HCEC 1CT (cell line): ENCODE data around the gene BCL7C.

Experiments
- DNase-seq: peaks from one replicate; pipeline ENCODE4 v3.0.0-alpha.2; 2017

Gene BCL7C

DNA sequence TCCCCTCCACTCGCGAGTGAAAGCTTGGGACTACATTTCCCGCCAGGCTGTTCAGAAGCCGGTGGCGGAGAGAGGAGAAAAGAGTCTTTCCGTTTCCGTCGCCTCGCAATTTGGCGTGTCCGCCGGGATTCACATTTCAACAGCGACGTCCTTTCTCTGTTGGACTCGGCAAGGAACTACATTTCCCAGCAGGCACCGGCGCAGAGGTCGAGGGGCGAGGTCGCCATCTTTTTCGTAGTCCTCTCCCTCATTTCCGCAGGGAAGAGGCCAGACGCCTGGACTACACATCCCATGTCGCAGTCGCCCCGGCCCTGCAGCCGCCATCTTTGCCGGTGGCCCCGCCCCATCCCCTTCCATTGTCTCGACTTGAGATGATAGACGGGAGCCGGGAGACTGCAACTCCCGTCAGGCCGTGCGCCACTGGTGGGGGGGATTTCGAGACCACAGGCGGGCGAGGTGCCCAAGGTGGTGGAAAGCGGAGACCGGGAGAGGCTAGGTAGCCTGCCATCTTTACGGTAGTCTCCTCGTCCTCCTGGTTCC, 28.6 kb upstream of the BCL7C start:
- peak; percentile 99 for DNase-seq

DNA sequence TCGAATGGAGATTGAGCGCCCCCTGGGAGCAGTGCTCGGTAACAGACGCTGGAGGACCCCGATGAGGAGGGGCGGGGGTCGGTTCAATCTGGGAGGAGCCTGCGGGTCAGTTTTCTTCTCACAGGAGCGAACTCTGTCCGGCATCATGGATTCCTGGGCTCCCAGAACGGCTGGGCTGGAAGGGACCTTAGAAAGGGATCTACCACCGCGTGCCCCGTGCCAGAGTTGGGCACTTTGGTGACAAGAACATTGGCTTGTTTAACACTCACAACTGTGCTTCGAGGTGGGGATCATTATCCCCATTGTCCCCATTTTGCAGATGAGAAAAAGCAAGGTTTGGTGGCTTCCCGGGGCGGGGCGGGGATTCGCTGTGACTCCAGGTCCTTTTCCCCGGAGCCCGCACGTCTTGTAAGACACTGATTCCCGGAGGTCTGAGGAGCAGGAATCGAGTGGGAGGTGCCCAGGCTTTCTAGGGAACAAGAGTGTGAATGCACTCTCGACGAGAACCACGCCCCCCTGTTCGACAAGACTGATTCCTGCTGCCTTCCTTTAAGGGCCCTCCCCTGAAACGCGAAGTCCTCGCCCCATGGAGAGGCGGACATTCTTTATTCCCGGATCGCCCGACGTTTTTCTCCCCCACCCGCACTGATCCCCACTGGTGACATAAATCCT, 28.0 kb upstream of the BCL7C start:
- DNase-seq, result peak; percentile 79

DNA sequence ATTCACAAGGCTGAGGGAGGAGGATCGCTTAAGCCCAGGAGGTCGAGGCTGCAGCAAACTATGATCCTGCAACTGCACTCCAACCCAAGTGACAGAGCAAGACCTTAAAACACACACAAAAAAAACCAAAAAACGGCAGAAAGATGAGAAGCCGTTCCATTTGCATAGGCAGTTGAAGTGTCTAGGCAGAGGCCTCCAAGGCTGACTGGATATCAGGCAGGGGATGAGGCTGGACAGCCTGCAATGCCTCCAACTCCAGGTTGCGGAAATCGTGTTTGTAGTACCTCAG, 27.5 kb upstream of the BCL7C start:
- no peak for DNase-seq

DNA sequence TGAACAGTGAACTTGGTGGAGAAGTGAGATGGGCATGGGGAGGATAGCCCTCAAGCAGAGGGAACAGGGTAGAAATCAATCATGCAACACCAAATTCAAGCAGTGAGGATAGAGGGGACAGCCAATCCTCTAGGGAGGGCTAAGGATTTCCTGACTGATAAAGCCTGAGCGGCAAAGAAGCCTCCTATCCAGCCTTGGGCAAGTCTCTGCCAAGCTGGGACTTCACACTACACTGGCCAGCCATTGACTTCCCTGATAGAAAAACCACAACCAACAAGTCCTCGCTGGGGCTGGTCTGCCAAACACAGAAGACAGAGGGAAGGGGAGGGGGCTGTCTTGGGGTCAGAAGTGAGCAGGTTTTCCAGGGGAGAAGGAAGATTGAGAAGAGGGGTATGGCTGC, 27.0 kb upstream of the BCL7C start:
- no peak for DNase-seq

DNA sequence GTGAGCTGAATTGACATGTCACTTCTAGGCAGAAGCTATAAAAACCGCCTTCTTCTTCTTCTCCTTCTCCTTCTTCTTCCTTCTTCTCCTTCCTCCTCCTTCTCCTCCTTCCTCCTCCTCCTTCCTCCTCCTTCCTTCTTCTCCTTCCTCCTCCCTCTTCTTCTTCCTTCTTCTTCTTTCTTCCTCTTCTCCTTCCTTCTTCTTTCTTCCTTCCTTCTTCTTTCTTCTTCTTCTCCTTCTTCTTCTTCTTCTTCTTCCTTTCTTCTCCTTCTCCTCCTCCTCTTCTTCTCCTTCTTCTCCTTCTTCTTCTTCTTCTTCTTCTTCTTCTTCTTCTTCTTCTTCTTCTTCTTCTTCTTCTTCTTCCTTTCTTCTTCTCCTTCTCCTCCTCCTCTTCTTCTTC, 24.7 kb upstream of the BCL7C start:
- no peak for DNase-seq

DNA sequence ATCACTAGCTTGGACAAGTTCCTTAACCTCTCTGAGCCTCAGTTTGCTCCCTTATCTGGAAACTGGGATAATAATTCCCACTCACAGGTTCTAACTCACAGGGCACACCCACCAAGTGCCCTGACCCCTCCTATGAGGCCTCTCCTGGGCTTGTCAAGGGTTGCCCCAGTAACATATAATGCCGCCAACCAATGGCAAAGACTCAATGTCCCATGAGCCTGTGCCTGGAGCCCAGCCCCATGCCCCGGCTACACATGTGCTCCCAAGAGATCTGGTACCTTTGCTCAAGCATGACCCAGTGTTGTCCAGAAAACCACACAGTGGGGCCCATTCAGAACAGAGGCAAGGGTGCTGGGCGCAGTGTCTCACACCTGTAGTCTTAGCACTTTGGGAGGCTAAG, 21.0 kb upstream of the BCL7C start:
- no peak for DNase-seq

DNA sequence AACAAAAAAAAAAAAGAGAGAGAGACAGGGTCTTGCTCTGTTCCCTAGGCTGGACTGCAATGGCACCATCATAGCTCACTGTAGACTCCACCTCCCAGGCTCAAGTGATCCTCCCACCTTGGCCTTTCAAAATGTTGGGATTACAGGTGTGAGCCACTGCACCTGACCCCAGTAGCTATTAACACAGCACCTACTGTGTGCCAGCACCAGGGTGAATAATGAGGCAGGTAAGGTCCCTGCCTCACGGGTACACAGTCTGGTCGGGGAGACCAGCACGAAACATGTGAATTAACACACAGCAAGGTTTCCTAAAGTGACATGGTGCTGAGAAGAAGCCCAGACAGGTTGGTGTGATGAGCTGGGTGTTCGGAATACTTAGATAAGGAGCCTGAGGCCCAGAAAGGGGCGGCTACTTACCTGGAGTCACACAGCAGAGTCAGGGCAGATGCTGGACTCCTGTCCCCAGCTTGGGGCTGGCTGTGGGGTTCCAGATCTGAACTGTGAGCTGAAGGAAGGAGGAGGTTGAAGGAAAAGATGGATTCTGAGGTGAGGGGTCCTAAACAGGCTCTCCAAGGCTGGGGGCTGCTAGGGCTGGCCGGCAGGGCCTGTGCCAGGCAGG, 19.0 kb upstream of the BCL7C start:
- DNase-seq, result no peak

DNA sequence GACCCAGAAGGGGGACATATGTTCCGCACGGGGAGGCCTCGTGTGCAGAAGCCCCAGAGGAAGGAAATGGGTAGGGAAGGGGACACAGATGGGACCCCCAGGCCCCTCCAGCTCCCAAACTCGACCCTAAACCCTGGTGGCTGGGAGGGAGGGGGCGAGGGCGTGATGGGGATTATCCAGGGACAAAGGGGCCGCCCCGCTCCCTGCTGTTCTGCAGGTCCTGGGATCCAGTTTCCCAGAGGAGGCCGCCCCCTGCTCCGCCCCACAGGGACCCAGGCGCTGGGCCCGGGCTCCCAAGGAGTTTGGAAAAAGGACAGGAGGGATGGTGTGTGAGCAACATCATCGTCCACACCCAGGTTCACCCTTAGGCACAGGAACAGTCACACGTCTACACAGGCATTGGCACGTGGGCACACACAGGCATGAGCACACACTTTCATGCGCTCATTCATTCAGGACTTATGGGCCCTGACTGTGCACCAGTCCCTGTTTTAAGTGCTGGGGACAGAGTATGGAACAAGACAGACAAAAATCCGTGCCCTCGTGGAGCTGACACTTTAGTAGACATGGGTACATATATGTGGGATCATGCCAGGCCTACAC, 16.7 kb upstream of the BCL7C start:
- no peak for DNase-seq

DNA sequence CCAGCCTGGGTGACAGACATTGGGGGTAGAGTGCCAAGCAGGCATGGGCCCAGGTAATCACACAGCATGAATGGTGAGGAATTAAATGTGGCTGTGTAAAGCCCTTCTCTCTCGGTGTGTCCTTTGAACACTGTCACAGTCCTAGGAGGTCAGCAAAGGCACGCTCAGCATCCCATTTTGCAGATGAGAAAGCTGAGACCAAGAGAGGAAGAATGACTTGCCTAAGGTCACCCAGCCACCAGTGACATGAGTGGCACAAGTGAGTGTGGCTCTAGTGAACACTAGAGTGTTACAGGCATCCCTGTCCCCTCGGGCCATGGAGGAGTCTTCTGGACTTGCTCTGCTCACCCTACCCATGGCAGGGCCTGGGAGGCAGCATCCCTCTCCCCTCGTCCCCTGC, 13.2 kb upstream of the BCL7C start:
- DNase-seq, result no peak

DNA sequence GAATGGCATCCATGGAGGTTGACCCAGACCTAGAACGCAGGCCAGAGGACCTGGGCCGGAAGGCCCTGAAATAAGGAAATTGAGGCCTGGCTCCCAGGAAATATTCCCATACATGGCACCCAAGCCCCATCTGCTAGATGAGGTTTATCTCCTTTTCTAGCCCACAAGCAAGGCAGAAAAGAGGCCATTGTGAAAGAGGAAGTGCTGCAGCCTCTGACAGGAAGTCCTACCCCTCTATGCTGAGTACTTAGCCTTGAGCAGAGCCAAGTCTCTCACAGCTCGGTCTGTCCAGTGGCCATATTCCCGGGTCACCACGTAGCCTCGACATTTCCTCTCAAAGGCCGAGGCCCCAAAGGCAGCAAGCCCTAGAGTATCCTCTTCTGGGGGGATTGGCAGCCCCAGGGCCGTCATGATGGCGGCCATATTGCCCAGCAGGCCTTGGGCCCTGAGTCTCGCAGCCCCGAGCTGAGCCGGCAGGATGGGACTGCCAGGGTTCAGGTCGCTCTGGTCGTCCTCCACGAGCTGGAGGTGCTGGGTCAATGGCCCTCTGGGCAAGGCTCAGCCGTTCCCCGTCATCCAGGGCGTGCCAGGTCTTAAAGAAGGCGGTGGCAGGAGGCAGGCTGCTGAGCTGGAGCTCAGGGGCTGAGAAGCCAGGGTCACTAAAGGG, 10.4 kb upstream of the BCL7C start:
- DNase-seq, result no peak

DNA sequence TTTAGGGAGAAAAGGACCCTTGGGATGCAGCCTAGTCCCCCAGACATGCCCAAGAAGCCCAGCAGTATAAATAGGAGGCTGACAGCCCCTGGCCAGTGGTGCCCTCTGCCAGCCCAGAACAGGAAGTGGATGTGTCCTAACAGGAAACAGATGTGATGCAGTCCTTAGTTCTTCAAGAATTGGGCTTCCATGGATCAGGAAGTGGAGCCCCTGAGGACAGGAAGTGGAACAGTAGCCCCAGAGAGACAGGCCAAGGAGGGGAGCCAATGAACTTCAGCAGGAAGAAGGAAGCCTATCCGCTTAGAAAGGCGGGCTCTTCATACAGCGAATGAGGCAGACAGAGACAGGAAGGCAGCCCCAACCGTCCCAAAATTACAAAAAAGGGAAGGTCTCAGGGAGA, 9.7 kb upstream of the BCL7C start:
- DNase-seq, result peak; percentile 40

DNA sequence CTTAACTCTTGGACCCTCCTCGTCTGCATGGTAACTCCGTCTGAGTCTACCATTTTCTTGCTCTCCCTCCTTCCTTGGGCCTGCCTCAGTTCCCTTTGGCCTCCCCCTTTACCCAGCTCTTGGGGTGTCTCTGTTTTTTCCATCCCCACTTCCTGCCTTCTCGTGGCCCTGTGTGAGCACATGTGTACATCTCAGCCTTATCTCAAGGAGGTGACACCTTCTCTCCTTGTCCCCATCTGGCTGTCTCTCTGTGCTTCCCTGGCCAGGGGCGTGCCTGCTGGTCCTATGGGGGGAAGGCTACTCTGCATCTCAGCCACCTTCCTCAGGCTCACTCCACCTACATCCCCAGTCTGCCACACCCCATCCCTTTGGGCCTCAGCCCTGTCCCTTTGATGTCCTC, 9.1 kb upstream of the BCL7C start:
- DNase-seq, result no peak

DNA sequence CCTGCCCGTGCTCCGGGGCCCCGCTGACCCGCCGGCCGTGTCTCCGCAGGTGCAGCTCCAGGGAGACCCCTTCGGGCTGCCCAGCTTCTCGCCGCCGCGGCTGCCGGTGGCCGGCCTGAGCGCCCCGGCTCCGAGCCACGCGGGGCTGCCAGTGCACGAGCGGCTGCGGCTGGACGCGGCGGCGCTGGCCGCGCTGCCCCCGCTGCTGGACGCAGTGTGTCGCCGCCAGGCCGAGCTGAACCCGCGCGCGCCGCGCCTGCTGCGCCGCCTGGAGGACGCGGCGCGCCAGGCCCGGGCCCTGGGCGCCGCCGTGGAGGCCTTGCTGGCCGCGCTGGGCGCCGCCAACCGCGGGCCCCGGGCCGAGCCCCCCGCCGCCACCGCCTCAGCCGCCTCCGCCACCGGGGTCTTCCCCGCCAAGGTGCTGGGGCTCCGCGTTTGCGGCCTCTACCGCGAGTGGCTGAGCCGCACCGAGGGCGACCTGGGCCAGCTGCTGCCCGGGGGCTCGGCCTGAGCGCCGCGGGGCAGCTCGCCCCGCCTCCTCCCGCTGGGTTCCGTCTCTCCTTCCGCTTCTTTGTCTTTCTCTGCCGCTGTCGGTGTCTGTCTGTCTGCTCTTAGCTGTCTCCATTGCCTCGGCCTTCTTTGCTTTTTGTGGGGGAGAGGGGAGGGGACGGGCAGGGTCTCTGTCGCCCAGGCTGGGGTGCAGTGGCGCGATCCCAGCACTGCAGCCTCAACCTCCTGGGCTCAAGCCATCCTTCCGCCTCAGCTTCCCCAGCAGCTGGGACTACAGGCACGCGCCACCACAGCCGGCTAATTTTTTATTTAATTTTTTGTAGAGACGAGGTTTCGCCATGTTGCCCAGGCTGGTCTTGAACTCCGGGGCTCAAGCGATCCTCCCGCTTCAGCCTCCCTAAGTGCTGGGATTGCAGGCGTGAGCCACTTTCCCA, 8.4 kb upstream of the BCL7C start:
- DNase-seq, result peak; percentile 62

DNA sequence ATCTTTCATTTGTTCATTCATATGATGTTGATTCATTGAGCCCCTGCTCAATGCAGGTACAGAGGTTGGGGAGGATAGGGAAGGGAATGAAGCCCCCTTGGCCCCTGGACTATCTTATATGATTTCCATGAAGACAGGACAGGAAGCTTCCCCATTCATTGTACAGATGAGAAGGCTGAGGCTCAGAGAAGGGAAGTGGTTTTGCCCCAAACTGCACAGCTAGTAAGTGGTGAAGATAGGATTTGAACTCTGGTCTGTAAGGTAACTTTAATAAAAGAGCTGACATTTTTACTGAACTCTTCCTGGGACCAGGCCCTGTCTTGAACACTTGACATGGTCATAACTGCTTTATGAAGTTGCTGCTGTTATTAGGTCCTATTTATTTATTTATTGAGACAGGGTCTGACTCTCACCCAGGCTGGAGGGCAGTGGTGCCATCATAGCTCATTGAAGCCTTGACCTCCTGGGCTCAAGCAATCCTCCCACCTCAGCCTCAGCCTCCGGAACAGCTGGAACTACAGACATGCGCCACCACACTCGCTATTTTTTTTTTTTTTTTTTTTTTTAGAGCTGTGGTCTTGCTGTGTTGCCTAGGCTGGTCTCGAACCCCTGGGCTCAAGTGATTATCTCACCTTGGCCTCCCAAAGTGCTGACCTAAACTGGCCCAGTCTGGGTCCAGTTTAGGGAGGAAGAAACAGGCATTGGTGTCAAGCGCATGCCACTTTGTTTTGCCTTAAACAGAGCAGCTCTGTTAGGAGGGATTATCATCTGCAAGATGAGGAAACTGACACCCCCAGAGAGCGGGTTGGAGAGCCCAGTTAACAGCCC, 7.5 kb upstream of the BCL7C start:
- DNase-seq, result no peak

DNA sequence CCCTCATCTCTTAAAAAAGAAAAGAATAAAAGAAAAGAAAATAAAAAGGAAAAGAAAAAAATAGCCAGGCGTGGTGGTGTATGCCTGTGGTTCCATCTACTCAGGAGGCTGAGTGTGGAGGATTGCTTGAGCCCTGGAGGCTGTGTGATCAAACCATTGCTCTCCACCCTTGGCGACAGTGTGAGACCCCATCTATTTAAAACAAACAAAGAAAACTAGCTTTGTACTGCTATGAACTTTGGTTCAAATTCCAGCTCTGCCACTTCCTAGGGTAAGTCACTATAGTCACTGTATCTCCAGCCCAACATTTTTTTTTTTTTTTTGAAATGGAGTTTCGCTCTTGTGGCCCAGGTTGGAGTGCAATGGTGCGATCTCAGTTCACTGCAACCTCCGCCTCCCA, 6.7 kb upstream of the BCL7C start:
- no peak for DNase-seq

DNA sequence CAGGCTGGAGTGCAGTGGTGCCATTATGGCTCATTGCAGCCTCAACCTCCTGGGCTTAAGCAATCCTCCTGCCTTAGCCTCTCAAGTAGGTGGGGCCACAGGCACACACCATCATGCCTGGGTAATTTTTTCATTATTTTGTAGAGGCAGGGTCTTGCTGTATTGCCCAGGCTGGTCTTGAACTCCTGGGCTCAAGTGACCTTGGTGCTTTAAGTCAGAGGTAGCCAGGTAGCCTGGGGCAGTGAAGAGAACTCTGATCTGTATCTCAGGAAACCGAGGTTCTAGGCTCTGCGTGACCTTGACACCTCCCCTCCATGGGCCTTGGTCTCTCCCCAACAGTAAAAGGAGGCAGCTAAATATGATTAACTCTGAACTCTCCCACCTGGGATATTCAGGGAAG, 5.9 kb upstream of the BCL7C start:
- DNase-seq, result no peak

DNA sequence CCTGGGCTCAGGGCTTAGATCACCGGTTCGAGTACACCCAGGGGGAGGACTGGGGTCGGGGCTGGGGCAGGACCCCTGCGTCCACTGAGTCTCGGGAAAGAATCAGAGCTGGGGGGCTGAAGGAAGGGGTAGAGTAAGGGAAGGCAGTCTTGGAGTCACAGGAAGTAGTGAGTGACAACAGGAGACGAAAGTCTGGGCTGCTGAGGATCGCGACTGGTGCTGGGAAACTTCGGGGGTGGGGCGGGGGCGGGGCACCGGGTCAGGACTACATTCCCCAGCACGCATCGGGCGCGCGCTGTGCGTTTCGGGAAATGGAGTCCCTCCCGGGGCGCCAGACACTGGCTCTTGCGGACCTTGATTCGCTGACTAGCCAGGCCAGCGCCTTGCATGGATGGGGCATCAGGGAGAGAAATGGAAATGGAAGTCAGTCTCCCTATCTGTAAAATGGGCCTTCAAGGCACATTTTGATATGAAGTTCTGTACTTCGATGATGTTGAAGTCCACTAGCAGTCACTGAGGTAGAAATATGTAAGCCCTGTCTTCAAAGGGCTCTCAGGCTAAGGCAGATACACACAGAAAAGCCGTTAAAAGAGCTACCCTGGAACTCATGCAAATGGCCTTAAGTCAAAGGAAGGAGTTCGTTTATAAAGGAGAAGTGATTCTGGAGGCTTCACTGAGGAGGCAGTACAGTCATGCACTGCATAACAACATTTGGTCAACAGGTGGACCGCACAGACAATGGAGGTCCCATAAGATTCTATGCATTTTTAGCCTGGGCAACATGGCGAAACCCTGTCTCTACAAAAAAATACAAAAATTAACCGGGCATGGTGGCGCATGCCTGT, 3.2 kb upstream of the BCL7C start:
- DNase-seq, result peak; percentile 86

DNA sequence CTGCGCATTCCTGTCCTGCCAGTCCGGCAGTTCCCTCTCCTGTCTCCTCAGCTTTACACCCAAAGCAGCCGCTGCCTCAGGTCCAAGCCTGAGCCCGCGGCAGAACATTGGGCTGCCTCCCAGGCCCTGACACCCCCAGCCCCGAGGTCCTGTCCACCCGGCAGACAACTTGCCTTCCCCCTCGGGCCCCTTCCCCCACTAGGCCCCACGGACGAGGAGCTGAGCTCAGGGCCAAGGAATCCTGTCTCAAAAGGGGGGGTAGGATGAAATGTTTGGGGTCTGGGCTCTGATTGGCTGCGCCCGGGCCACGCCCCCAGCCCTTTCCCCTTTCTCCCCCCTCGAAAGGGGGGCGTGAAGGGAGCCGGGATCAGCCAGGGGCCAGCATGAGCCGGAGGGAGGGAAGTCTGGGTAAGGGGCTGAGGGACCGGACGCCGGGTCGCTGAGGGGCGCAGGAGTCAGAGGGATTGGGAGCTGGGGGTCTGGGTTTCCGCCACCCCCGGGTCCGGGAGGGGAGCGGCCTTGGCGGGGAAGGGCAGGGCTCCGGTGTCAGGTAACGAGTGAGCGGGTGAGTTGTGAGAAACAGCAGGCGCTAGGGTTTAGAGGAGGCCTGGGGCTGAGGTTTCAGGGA, 2.5 kb upstream of the BCL7C start, which contains the start of gene CTF1:
CTF1 (plus strand) TSS at position 354 of the 628 bp plus-strand sequence; CDS start at position 384, 30 bp downstream.
- DNase-seq, result peak; percentile 86

DNA sequence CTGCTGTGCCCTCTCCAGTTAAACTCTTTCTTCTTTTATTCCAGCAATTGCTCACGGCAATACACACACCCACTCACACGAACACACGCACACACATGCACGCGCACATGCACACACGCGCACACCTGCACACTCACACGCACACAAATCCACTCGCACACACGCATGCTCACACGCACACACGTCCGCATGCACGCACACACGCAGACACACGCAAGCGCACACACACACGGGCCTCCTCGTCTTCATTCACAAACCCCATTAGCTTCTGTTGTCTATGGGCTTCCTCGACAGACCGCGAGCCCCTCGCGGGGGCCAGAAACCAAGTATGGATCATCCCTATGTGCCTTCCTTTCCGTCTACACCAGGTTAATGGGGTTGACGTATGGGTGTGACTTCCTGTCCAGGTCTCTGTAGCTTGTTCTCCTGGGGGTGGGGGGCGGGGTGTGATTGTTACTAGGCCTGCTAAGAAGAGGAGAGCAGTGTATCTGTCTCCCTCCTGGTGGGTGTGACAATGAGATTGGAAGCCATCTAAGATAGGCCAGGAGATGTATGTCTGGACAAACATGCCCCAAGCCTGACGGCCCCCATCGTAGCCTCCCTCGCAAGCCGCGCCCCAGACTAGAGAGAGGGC, 1.9 kb upstream of the BCL7C start:
- DNase-seq, result no peak
